Esophagus muscularis mucosa (tissue), 3 donors: ENCODE measurements around the gene DIP2C.

Experiments
- POLR2A ChIP-seq: fragments of 450-650 bp; IDR thresholded peaks from one replicate; pipeline ENCODE4 v1.6.1; 2017; ENCODE audit warnings: antibody characterized with exemption, moderate library complexity, mild to moderate bottlenecking, low read depth
- POLR2AphosphoS5 ChIP-seq, 2 donors: sonication (generic); formaldehyde crosslinking; IDR thresholded peaks; one replicate each; pipeline ENCODE4 v1.6.1; 2017; ENCODE audit warnings: antibody characterized with exemption in 2 of 2
- TF ChIP-seq, protein P1 (sequence below), 3 experiments: fragments of 200-600 bp in 2 of 3; fragments of 450-650 bp in 1 of 3; sonication (generic) in 2 of 3; IDR thresholded peaks; one replicate each; pipeline ENCODE4 v1.5.1; 2017 to 2019; ENCODE audit warnings: antibody characterized with exemption in 3 of 3, mild to moderate bottlenecking in 2 of 3, moderate library complexity in 1 of 3

- TF ChIP-seq, protein P1, sequence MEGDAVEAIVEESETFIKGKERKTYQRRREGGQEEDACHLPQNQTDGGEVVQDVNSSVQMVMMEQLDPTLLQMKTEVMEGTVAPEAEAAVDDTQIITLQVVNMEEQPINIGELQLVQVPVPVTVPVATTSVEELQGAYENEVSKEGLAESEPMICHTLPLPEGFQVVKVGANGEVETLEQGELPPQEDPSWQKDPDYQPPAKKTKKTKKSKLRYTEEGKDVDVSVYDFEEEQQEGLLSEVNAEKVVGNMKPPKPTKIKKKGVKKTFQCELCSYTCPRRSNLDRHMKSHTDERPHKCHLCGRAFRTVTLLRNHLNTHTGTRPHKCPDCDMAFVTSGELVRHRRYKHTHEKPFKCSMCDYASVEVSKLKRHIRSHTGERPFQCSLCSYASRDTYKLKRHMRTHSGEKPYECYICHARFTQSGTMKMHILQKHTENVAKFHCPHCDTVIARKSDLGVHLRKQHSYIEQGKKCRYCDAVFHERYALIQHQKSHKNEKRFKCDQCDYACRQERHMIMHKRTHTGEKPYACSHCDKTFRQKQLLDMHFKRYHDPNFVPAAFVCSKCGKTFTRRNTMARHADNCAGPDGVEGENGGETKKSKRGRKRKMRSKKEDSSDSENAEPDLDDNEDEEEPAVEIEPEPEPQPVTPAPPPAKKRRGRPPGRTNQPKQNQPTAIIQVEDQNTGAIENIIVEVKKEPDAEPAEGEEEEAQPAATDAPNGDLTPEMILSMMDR (IDR thresholded peaks at IDR 0.05): no peak
- TF ChIP-seq POLR2AphosphoS5 (IDR thresholded peaks at IDR 0.05): no peak
- TF ChIP-seq POLR2A: no peak
These were observed 51.7 kb downstream of the DIP2C start for GRCh38 chr10:637771-638195.
